K562 (cell line): Measurements from ENCODE around the gene HARS1. TPM values are rescaled to one million over a fixed set of nuclear protein-coding genes. Genes with fewer than 3 reads are reported as not detected.

Experiments
- ARID1B ChIP-seq: fragments of 450-650 bp; IDR thresholded peaks from 2 replicates; pipeline ENCODE4 v1.6.1; 2016; ENCODE audit warnings: antibody characterized with exemption, mild to moderate bottlenecking, inconsistent platforms
- BCL6 ChIP-seq: fragments of 250-450 bp; sonication (Bioruptor Pico); IDR thresholded peaks from 2 replicates; pipeline ENCODE4 v1.4.0; 2020
- CSDE1 ChIP-seq, 2 experiments: fragments of 450-650 bp; IDR thresholded peaks; 2 replicates each; pipeline ENCODE4 v1.6.1; 2016; ENCODE audit warnings: mild to moderate bottlenecking in 1 of 2
- DACH1 ChIP-seq: fragments of 450-650 bp; IDR thresholded peaks from 2 replicates; pipeline ENCODE4 v1.6.1; 2018; ENCODE audit not compliant: partially characterized antibody
- ELF4 ChIP-seq: fragments of 450-650 bp; formaldehyde crosslinking; IDR thresholded peaks from 2 replicates; pipeline ENCODE4 v1.4.0; 2022; ENCODE audit warnings: missing genetic modification characterization
- HNRNPL ChIP-seq: fragments of 200-400 bp; formaldehyde crosslinking; IDR thresholded peaks from 2 replicates; pipeline ENCODE4 v1.6.1; 2017; ENCODE audit warnings: low read depth, mild to moderate bottlenecking, low read length
- L3MBTL2 ChIP-seq: fragments of 450-650 bp; IDR thresholded peaks from 2 replicates; pipeline ENCODE4 v1.6.1; 2016; ENCODE audit warnings: mild to moderate bottlenecking, moderate library complexity
- MCM3 ChIP-seq: fragments of 450-650 bp; IDR thresholded peaks from 2 replicates; pipeline ENCODE4 v1.6.1; 2016
- NCOR1 ChIP-seq: fragments of 450-650 bp; IDR thresholded peaks from 2 replicates; pipeline ENCODE4 v1.6.1; 2016; ENCODE audit warnings: mild to moderate bottlenecking, moderate library complexity
- SMARCA5 ChIP-seq: fragments of 450-650 bp; IDR thresholded peaks from 2 replicates; pipeline ENCODE4 v1.6.1; 2016
- TAF7 ChIP-seq: fragments of 450-650 bp; IDR thresholded peaks from 2 replicates; pipeline ENCODE4 v1.6.1; 2016; ENCODE audit warnings: missing genetic modification characterization, missing compliant biosample characterization
- TGIF2 ChIP-seq: sonication (generic); formaldehyde crosslinking; IDR thresholded peaks from 2 replicates; pipeline ENCODE4 v1.8.1; 2022; ENCODE audit warnings: mild to moderate bottlenecking, missing genetic modification reagents, moderate library complexity
- ZC3H8 ChIP-seq: fragments of 450-650 bp; IDR thresholded peaks from 2 replicates; pipeline ENCODE4 v1.6.1; 2017
- polyA plus RNA-seq, 8 experiments: library from polyadenylated mRNA; depleted of rRNA in 4 of 8; stranded (reverse) in 5 of 8; unstranded in 3 of 8; fragments of >200 nt; fragmentation: Nextera tagmentation in 2 of 8; fragmentation: Illumina TruSeq in 1 of 8; extraction: Ambion mirVana in 2 of 8; extraction: Trizol in 1 of 8; gene quantifications; 2 replicates each; pipeline versions ENCODE4 v1.2.1 to v1.2.3, GENCODE V29; 2011 to 2014; ENCODE audit warnings: inconsistent platforms in 1 of 8, missing spikeins in 1 of 8
- total RNA-seq, 7 experiments: library from RNA; depleted of rRNA in 6 of 7; stranded (reverse); fragments of >200 nt in 6 of 7; fragmentation: Illumina TruSeq in 2 of 7; extraction: Trizol in 2 of 7; gene quantifications; 2 replicates each; pipeline versions ENCODE4 v1.2.1 to v1.2.3, GENCODE V29; 2011 to 2021; ENCODE audit warnings: low replicate concordance in 1 of 7
- TF ChIP-seq, protein P1 (sequence below): fragments of 150-350 bp; IDR thresholded peaks from 2 replicates; pipeline ENCODE4 v1.6.1; 2014; ENCODE audit warnings: low read depth, mild to moderate bottlenecking, low read length, borderline replicate concordance
- TF ChIP-seq, protein P2 (sequence below): fragments of 250-450 bp; sonication (Bioruptor Pico); IDR thresholded peaks from 2 replicates; pipeline ENCODE4 v1.4.0; 2020; ENCODE audit warnings: mild to moderate bottlenecking, moderate library complexity
- TF ChIP-seq, protein P3 (sequence below), 2 experiments: fragments of 250-450 bp in 1 of 2; fragments of 450-650 bp in 1 of 2; sonication (Bioruptor Pico) in 1 of 2; IDR thresholded peaks; 2 replicates each; pipeline versions ENCODE4 v1.6.1 to v1.8.0; 2016 to 2021; ENCODE audit warnings: mild to moderate bottlenecking in 2 of 2, moderate library complexity in 2 of 2, missing compliant biosample characterization in 1 of 2, missing genetic modification characterization in 1 of 2
- TF ChIP-seq, protein P4 (sequence below): IDR thresholded peaks from 3 replicates; pipeline ENCODE4 v1.6.1; 2011; ENCODE audit warnings: borderline replicate concordance, mild to moderate bottlenecking, moderate library complexity; ENCODE audit not compliant: insufficient read length; ENCODE audit errors: extremely low read depth
- TF ChIP-seq, protein P5 (sequence below): fragments of 450-650 bp; IDR thresholded peaks from 2 replicates; pipeline ENCODE4 v1.6.1; 2016

The HARS1 gene
- total and polyA plus RNA-seq, 9 of the 15 experiments (the other 6 are each of a cell fraction or from before 2014, with no cell fraction given) = 13.5 to 88.5 (median 75.2) TPM

DNA sequence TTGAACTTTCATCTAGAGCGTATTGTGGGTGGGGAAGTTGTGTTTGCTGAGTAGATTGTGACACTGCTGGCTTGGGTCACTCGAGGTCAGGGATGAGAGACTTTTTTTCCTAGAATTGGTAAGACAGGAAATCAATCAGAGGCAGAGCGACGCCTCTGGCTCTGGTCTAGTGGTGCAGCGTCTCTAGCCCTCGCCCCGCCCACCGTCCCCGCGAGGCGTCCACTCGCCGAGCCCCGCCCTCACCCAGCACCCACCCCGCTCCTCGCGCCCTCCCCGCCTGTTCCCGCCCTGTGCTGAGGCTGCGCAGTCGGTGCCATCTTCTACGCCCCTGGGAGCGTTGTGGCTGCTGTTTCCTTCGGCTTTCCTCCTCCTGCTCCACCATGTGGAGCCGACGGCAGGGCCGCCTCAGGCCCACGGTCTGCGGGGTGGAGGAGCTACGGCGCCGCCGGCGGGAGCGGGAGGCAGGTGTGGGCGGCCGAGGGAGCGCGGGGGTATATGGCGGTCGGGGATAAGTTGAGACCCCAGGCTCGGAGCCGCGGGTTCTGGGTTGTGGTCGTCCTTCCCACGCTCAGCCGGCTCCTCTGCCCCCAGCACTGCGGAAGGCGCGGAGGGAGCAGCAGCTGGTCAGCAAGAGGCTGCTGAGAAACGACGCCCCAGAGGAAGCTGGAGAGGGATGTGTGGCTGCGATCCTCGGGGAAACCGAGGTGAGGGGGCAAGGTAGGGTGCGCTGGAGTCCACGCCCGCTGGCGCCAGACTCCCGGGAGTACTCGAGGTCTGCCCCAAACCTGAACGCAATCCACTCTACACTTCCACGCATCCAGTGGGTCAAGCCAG is 51.8 kb downstream of the HARS1 start, which contains the start of gene TMCO6 (continued):
- TF ChIP-seq, protein P1, sequence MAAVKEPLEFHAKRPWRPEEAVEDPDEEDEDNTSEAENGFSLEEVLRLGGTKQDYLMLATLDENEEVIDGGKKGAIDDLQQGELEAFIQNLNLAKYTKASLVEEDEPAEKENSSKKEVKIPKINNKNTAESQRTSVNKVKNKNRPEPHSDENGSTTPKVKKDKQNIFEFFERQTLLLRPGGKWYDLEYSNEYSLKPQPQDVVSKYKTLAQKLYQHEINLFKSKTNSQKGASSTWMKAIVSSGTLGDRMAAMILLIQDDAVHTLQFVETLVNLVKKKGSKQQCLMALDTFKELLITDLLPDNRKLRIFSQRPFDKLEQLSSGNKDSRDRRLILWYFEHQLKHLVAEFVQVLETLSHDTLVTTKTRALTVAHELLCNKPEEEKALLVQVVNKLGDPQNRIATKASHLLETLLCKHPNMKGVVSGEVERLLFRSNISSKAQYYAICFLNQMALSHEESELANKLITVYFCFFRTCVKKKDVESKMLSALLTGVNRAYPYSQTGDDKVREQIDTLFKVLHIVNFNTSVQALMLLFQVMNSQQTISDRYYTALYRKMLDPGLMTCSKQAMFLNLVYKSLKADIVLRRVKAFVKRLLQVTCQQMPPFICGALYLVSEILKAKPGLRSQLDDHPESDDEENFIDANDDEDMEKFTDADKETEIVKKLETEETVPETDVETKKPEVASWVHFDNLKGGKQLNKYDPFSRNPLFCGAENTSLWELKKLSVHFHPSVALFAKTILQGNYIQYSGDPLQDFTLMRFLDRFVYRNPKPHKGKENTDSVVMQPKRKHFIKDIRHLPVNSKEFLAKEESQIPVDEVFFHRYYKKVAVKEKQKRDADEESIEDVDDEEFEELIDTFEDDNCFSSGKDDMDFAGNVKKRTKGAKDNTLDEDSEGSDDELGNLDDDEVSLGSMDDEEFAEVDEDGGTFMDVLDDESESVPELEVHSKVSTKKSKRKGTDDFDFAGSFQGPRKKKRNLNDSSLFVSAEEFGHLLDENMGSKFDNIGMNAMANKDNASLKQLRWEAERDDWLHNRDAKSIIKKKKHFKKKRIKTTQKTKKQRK = no peak
- TF ChIP-seq, protein P2, sequence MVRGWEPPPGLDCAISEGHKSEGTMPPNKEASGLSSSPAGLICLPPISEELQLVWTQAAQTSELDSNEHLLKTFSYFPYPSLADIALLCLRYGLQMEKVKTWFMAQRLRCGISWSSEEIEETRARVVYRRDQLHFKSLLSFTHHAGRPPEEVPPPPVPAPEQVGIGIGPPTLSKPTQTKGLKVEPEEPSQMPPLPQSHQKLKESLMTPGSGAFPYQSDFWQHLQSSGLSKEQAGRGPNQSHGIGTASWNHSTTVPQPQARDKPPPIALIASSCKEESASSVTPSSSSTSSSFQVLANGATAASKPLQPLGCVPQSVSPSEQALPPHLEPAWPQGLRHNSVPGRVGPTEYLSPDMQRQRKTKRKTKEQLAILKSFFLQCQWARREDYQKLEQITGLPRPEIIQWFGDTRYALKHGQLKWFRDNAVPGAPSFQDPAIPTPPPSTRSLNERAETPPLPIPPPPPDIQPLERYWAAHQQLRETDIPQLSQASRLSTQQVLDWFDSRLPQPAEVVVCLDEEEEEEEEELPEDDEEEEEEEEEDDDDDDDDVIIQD (CRISPR knock-in tag) = no peak
- TF ChIP-seq HNRNPL = no peak
- no peak for TF ChIP-seq CSDE1 (IDR thresholded peaks at IDR 0.05)
- no peak for TF ChIP-seq TGIF2 (CRISPR knock-in tag)
- TF ChIP-seq, protein P3, sequence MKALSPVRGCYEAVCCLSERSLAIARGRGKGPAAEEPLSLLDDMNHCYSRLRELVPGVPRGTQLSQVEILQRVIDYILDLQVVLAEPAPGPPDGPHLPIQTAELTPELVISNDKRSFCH (CRISPR knock-in tag; IDR thresholded peaks at IDR 0.05) = no peak
- TF ChIP-seq, protein P3 (tag; IDR thresholded peaks at IDR 0.05) = peak; percentile 78; the same call in 1 of the 2 replicates
- peak; percentile 90 for TF ChIP-seq NCOR1
- TF ChIP-seq BCL6 (CRISPR knock-in tag) = no peak
- no peak for TF ChIP-seq MCM3
- TF ChIP-seq SMARCA5 = no peak
- peak; percentile 25; the same call in 1 of the 2 replicates for TF ChIP-seq TAF7 (tag)
- peak; percentile 88 for TF ChIP-seq L3MBTL2
- TF ChIP-seq ARID1B = peak; percentile 61
- TF ChIP-seq ELF4 = peak; percentile 16; the same call in 1 of the 2 replicates
- no peak for TF ChIP-seq ZC3H8
- TF ChIP-seq, protein P4, sequence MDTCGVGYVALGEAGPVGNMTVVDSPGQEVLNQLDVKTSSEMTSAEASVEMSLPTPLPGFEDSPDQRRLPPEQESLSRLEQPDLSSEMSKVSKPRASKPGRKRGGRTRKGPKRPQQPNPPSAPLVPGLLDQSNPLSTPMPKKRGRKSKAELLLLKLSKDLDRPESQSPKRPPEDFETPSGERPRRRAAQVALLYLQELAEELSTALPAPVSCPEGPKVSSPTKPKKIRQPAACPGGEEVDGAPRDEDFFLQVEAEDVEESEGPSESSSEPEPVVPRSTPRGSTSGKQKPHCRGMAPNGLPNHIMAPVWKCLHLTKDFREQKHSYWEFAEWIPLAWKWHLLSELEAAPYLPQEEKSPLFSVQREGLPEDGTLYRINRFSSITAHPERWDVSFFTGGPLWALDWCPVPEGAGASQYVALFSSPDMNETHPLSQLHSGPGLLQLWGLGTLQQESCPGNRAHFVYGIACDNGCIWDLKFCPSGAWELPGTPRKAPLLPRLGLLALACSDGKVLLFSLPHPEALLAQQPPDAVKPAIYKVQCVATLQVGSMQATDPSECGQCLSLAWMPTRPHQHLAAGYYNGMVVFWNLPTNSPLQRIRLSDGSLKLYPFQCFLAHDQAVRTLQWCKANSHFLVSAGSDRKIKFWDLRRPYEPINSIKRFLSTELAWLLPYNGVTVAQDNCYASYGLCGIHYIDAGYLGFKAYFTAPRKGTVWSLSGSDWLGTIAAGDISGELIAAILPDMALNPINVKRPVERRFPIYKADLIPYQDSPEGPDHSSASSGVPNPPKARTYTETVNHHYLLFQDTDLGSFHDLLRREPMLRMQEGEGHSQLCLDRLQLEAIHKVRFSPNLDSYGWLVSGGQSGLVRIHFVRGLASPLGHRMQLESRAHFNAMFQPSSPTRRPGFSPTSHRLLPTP = no peak
- TF ChIP-seq, protein P5, sequence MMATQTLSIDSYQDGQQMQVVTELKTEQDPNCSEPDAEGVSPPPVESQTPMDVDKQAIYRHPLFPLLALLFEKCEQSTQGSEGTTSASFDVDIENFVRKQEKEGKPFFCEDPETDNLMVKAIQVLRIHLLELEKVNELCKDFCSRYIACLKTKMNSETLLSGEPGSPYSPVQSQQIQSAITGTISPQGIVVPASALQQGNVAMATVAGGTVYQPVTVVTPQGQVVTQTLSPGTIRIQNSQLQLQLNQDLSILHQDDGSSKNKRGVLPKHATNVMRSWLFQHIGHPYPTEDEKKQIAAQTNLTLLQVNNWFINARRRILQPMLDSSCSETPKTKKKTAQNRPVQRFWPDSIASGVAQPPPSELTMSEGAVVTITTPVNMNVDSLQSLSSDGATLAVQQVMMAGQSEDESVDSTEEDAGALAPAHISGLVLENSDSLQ = peak; percentile 89
- TF ChIP-seq DACH1 = peak; percentile 77
